ENCODE data around the gene SLC6A6. TPM values are rescaled to one million over a fixed set of nuclear protein-coding genes. Genes with fewer than 3 reads are reported as not detected.
A peak's percentile ranks its signal among the peaks of the same experiment; 100 is the strongest.

Gene SLC6A6
- total RNA-seq, 1 donor from 2014 or later: 30.3 TPM

DNA sequence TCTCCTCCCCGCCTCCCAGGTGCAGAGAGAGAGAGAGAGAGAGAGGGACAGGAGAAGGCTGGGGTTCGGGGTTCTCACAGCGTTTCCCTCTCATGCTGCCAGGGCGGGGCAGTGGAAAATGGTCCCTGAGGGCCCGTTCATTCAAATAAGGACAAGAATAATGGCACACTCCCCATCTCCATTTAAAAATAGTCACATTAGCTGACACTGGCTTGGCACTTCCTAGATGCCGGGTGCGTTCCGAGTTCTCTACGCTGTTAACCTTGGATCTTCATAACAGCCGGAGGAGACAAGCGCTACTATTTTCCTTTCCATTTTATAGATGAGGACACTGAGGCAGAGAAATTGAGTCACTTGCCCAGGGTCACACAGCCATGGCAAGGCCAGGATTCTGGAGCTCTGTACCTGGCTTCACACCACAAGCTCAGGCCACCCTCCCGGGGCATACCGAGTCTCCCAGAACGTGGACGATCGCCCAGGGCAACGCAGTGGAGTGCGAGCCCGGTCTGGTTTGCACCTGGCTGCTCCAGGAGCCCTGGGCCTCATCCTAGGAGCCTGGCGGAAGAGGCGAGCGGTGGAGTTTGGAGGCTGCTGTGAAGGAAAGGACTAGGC lies 608 bp upstream of the SLC6A6 start:
- no peak for TF ChIP-seq CTCF (conservative IDR thresholded peaks at IDR 0.05)
- Mint-ChIP-seq H3K27ac (peak overlapping the region; percentile 86), H3K4me3 (peak overlapping the region; percentile 92), H3K36me3 (no peaks in the 10 kb centered on the region), H3K9me3 (no peaks in the 10 kb centered on the region), H3K4me1 (ENCODE audit: unreplicated experiment) (peaks cover 30% of the 10 kb centered on the region), H3K27me3 (peaks cover 6% of the 10 kb centered on the region)
- no peak for DNase-seq (ENCODE audit: extremely low spot score, unreplicated experiment)

DNA sequence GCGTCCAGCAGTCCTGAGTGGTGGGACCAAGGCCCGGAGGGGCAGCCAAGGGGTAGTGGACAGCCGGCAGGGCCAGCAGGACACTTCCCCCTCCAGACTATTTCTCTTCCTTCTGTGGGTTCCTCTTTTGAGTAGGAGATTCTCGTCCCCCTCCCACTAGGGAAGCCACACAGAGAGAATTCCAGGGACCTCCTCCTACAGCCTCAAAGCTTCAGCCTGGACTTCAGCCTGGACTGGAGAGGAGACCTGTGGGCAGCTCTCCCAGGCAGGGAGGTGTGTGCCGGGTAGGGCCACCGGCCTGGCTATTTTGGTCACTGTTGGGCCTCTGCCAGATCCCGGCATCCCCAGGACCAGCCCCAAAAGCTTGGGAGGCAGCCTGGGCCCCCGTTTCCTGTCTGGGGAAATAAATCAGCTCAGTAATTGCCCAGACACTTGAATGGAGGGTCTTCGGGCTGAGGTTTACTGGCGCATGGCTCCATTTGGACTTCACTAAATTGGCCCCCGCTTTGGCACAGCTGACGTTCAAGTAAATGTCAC lies 1.3 kb downstream of the SLC6A6 start:
- H3K4me1 Mint-ChIP-seq (ENCODE audit: unreplicated experiment): peaks cover 19% of the 10 kb centered on the region
- H3K27me3 Mint-ChIP-seq: peaks cover 6% of the 10 kb centered on the region
- peak overlapping the region; percentile 94 for H3K27ac Mint-ChIP-seq
- DNase-seq (ENCODE audit: extremely low spot score, unreplicated experiment): no peak
- peaks cover 3% of the 10 kb centered on the region for H3K36me3 Mint-ChIP-seq
- H3K9me3 Mint-ChIP-seq: no peaks in the 10 kb centered on the region
- TF ChIP-seq CTCF (conservative IDR thresholded peaks at IDR 0.05): no peak
- peak overlapping the region; percentile 100 for H3K4me3 Mint-ChIP-seq

GRCh38 chr3:14404186-14404585 lies 1.8 kb downstream of the SLC6A6 start:
- Mint-ChIP-seq H3K9me3 (no peaks in the 10 kb centered on the region), H3K27ac (peak overlapping the region; percentile 94), H3K4me3 (peak overlapping the region; percentile 100), H3K27me3 (peaks cover 6% of the 10 kb centered on the region), H3K36me3 (peaks cover 3% of the 10 kb centered on the region), H3K4me1 (ENCODE audit: unreplicated experiment) (peaks cover 19% of the 10 kb centered on the region)
- no peak for DNase-seq (ENCODE audit: extremely low spot score, unreplicated experiment)
- TF ChIP-seq CTCF (conservative IDR thresholded peaks at IDR 0.05): no peak

- Mint-ChIP-seq H3K9me3 (no peaks in the 10 kb centered on the region), H3K27me3 (peaks cover 6% of the 10 kb centered on the region), H3K36me3 (peaks cover 3% of the 10 kb centered on the region), H3K4me3 (peak overlapping the region; percentile 100), H3K27ac (peak overlapping the region; percentile 63), H3K4me1 (ENCODE audit: unreplicated experiment) (peaks cover 19% of the 10 kb centered on the region)
- TF ChIP-seq CTCF (conservative IDR thresholded peaks at IDR 0.05): no peak
- DNase-seq (ENCODE audit: extremely low spot score, unreplicated experiment): no peak
Observed at GRCh38 chr3:14404631-14405359, 2.4 kb downstream of the SLC6A6 start.

- peaks cover 3% of the 10 kb centered on the region for H3K36me3 Mint-ChIP-seq
- H3K9me3 Mint-ChIP-seq: no peaks in the 10 kb centered on the region
- peak overlapping the region; percentile 63 for H3K27ac Mint-ChIP-seq
- H3K4me3 Mint-ChIP-seq: peak overlapping the region; percentile 100
- no peak for TF ChIP-seq CTCF (conservative IDR thresholded peaks at IDR 0.05)
- no peak for DNase-seq (ENCODE audit: extremely low spot score, unreplicated experiment)
- peaks cover 19% of the 10 kb centered on the region for H3K4me1 Mint-ChIP-seq (ENCODE audit: unreplicated experiment)
- H3K27me3 Mint-ChIP-seq: peaks cover 6% of the 10 kb centered on the region
Observed at GRCh38 chr3:14405360-14406238, 3.2 kb downstream of the SLC6A6 start.
